Keratinocyte (primary cell): Measurements from ENCODE around the gene CD4. TPM values are rescaled to one million over a fixed set of nuclear protein-coding genes. Genes with fewer than 3 reads are reported as not detected.

ENCODE experiments used
- DNase-seq: peaks from one replicate; pipeline ENCODE4 v3.0.0-alpha.2; 2011; ENCODE audit warnings: low read depth, missing footprints, low spot score
- FAIRE-seq: peaks from 2 replicates; lab custom pipeline; 2011; peaks lifted over from hg19 to GRCh38; lab: Jason Lieb, UNC
- H2AFZ ChIP-seq: 2 replicates; pipeline ENCODE4 v1.6.0; 2012; ENCODE audit warnings: low read length, control low read depth, inconsistent platforms; ENCODE audit not compliant: control insufficient read depth
- H3K27ac ChIP-seq: 2 replicates; pipeline ENCODE4 v1.5.1; 2011; ENCODE audit warnings: low read length; ENCODE audit not compliant: control insufficient read depth, insufficient read depth
- H3K27me3 ChIP-seq: 3 replicates; pipeline ENCODE4 v1.6.0; 2011; ENCODE audit warnings: low read length; ENCODE audit not compliant: control insufficient read depth, insufficient read depth; ENCODE audit errors: extremely low read depth
- H3K36me3 ChIP-seq, 2 experiments: 2 replicates in 1 of 2; 3 replicates in 1 of 2; pipeline ENCODE4 v1.5.1; 2011; ENCODE audit warnings: low read length in 2 of 2, mild to moderate bottlenecking in 1 of 2; ENCODE audit not compliant: control insufficient read depth in 2 of 2, insufficient read depth in 2 of 2; ENCODE audit errors: extremely low read depth in 1 of 2
- H3K4me1 ChIP-seq: 3 replicates; pipeline ENCODE4 v1.5.1; 2011; ENCODE audit warnings: low read length; ENCODE audit not compliant: control insufficient read depth, insufficient read depth; ENCODE audit errors: extremely low read depth
- H3K4me2 ChIP-seq: 3 replicates; pipeline ENCODE4 v1.6.0; 2011; ENCODE audit warnings: low read depth, low read length; ENCODE audit not compliant: control insufficient read depth, insufficient read depth; ENCODE audit errors: extremely low read depth
- H3K4me3 ChIP-seq, 3 experiments: fragments of 200-600 bp in 1 of 3; sonication (generic) in 1 of 3; 2 replicates in 2 of 3; 3 replicates in 1 of 3; pipeline ENCODE4 v1.5.1; 2011 to 2016; ENCODE audit warnings: low read length in 3 of 3, mild to moderate bottlenecking in 3 of 3, control low read depth in 2 of 3, inconsistent platforms in 1 of 3, low read depth in 1 of 3, mixed read lengths in 1 of 3, mixed run types in 1 of 3, moderate library complexity in 1 of 3; ENCODE audit not compliant: control insufficient read depth in 2 of 3, insufficient read depth in 2 of 3; ENCODE audit errors: extremely low read depth in 1 of 3
- H3K79me2 ChIP-seq: 2 replicates; pipeline ENCODE4 v1.6.0; 2012; ENCODE audit warnings: low read length; ENCODE audit not compliant: control insufficient read depth, insufficient read depth
- H3K9ac ChIP-seq: 3 replicates; pipeline ENCODE4 v1.6.0; 2011; ENCODE audit warnings: low read length; ENCODE audit not compliant: control insufficient read depth, insufficient read depth; ENCODE audit errors: extremely low read depth
- H3K9me1 ChIP-seq: 3 replicates; pipeline ENCODE4 v1.6.0; 2011; ENCODE audit warnings: low read length; ENCODE audit not compliant: control insufficient read depth, insufficient read depth; ENCODE audit errors: extremely low read depth
- H3K9me3 ChIP-seq: 2 replicates; pipeline ENCODE4 v1.5.1; 2012; ENCODE audit warnings: low read depth, low read length; ENCODE audit not compliant: control insufficient read depth
- H4K20me1 ChIP-seq: 3 replicates; pipeline ENCODE4 v1.6.0; 2011; ENCODE audit warnings: low read length; ENCODE audit not compliant: control insufficient read depth, insufficient read depth; ENCODE audit errors: extremely low read depth
- EZH2 ChIP-seq: IDR thresholded peaks from one replicate; pipeline ENCODE4 v1.6.1; 2012; ENCODE audit warnings: inconsistent platforms, mild to moderate bottlenecking, low read length, moderate library complexity
- dilution Hi-C: fragments of 300-500 bp; cut with MboI; formaldehyde crosslinking; loops from one replicate; pipeline ENCODE4 v1.7.0; 2020; ENCODE audit warnings: low sequenced_read_pairs; ENCODE audit not compliant: extremely low pct_ligation_motif_present
- polyA plus RNA-seq, 5 experiments: library from polyadenylated mRNA; depleted of rRNA in 3 of 5; stranded (reverse) in 3 of 5; stranded (forward) in 1 of 5; unstranded in 1 of 5; fragments of >200 nt; gene quantifications; 1 replicate in 1 of 5; 2 replicates in 3 of 5; 3 replicates in 1 of 5; pipeline versions ENCODE4 v1.2.1 to v1.2.3, GENCODE V29; 2011 to 2012; ENCODE audit warnings: missing spikeins in 2 of 5, low read depth in 1 of 5, low replicate concordance in 1 of 5
- TF ChIP-seq, protein P1 (sequence below), 3 experiments: IDR thresholded peaks in 1 of 3; conservative IDR thresholded peaks in 1 of 3; optimal IDR thresholded peaks in 1 of 3; 2 replicates in 2 of 3; 3 replicates in 1 of 3; pipeline versions ENCODE3 to v1.5.1; 2011; ENCODE audit warnings: low read length in 3 of 3, mild to moderate bottlenecking in 3 of 3, moderate library complexity in 2 of 3, control low read depth in 1 of 3, inconsistent platforms in 1 of 3; ENCODE audit not compliant: insufficient read depth in 2 of 3; ENCODE audit errors: extremely low read depth in 1 of 3

Gene CD4
- polyA plus RNA-seq, 1 donor (not counting 4 experiments of a cell fraction or from before 2014, with no cell fraction given), result 0.01 TPM

- H3K9ac ChIP-seq, result no peak overlapping the region
- peaks cover 6% of the 10 kb centered on the region for H3K4me1 ChIP-seq
- H3K9me1 ChIP-seq, result no peaks in the 10 kb centered on the region
- no peak overlapping the region for H3K4me3 ChIP-seq
- dilution Hi-C loops, result no loop called here
- H3K79me2 ChIP-seq, result no peaks in the 10 kb centered on the region
- H3K36me3 ChIP-seq, result no peaks in the 10 kb centered on the region
- TF ChIP-seq, protein P1, sequence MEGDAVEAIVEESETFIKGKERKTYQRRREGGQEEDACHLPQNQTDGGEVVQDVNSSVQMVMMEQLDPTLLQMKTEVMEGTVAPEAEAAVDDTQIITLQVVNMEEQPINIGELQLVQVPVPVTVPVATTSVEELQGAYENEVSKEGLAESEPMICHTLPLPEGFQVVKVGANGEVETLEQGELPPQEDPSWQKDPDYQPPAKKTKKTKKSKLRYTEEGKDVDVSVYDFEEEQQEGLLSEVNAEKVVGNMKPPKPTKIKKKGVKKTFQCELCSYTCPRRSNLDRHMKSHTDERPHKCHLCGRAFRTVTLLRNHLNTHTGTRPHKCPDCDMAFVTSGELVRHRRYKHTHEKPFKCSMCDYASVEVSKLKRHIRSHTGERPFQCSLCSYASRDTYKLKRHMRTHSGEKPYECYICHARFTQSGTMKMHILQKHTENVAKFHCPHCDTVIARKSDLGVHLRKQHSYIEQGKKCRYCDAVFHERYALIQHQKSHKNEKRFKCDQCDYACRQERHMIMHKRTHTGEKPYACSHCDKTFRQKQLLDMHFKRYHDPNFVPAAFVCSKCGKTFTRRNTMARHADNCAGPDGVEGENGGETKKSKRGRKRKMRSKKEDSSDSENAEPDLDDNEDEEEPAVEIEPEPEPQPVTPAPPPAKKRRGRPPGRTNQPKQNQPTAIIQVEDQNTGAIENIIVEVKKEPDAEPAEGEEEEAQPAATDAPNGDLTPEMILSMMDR (optimal IDR thresholded peaks at IDR 0.05 in 1 of 3, IDR thresholded peaks at IDR 0.05 in 1 of 3, conservative IDR thresholded peaks at IDR 0.05 in 1 of 3; ENCODE audit: extremely low read depth in 1 of 3, insufficient read depth in 2 of 3, low read length in 3 of 3), result no peak
- TF ChIP-seq EZH2, result no peak
- H4K20me1 ChIP-seq, result no peaks in the 10 kb centered on the region
- H3K9me3 ChIP-seq, result no peaks in the 10 kb centered on the region
- H3K27me3 ChIP-seq, result peaks cover 35% of the 10 kb centered on the region
- no peak overlapping the region for H3K27ac ChIP-seq
- no peak overlapping the region for H2AFZ ChIP-seq
- DNase-seq (no peak), FAIRE-seq (no peak)
- no peak overlapping the region for H3K4me2 ChIP-seq
Observed at GRCh38 chr12:6830286-6830890, 41.1 kb downstream of the CD4 start.

DNA sequence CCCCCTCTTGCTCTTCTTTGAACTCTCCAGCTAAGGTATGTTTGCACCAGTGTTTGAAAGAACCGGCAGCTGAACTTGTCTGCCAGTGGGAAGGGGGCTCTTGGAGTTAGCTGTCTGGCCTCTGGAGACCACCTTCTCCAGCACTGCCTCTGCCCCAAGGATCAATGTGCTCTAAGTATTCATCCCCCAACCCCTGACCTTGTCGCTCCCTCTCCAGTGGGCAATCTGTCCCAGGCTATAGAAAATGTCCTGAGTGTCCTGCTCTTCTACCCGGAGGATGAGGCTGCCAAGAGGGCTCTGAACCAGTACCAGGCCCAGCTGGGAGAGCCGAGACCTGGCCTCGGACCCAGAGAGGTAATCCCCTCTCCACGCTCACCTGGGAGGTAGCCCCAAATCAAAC is 41.7 kb downstream of the CD4 start:
- no peak overlapping the region for H2AFZ ChIP-seq
- no peaks in the 10 kb centered on the region for H3K9me1 ChIP-seq
- H3K27me3 ChIP-seq, result peaks cover 29% of the 10 kb centered on the region
- no peaks in the 10 kb centered on the region for H3K9me3 ChIP-seq
- H3K36me3 ChIP-seq, result no peaks in the 10 kb centered on the region
- H3K4me3 ChIP-seq, result no peak overlapping the region
- no peaks in the 10 kb centered on the region for H3K79me2 ChIP-seq
- H4K20me1 ChIP-seq, result no peaks in the 10 kb centered on the region
- FAIRE-seq (no peak), DNase-seq (no peak)
- H3K9ac ChIP-seq, result no peak overlapping the region
- dilution Hi-C loops, result no loop called here
- peaks cover 5% of the 10 kb centered on the region for H3K4me1 ChIP-seq
- H3K27ac ChIP-seq, result no peak overlapping the region
- no peak overlapping the region for H3K4me2 ChIP-seq
- TF ChIP-seq EZH2, result no peak
- TF ChIP-seq, protein P1 (optimal IDR thresholded peaks at IDR 0.05 in 1 of 3, IDR thresholded peaks at IDR 0.05 in 1 of 3, conservative IDR thresholded peaks at IDR 0.05 in 1 of 3; ENCODE audit: extremely low read depth in 1 of 3, insufficient read depth in 2 of 3, low read length in 3 of 3), result no peak
